ENCODE results near the gene POLG2. TPM values are rescaled to one million over a fixed set of nuclear protein-coding genes. Genes with fewer than 3 reads are reported as not detected.

Gene POLG2
- polyA plus RNA-seq, 1 donor (not counting 4 experiments of a cell fraction or from before 2014, with no cell fraction given): 14.0 TPM

GRCh38 chr17:64455993-64456885 lies 40.6 kb downstream of the POLG2 start:
- no peaks in the 10 kb centered on the region for H3K27me3 ChIP-seq (ENCODE audit: control insufficient read depth, extremely low read depth, insufficient read depth, low read length)
- DNase-seq (ENCODE audit: low read depth, low spot score) (no peak), FAIRE-seq (no peak)
- H3K4me3 ChIP-seq (ENCODE audit: control insufficient read depth in 2 of 3, extremely low read depth in 1 of 3, insufficient read depth in 2 of 3, low read depth in 1 of 3, low read length in 3 of 3): no peak overlapping the region
- H3K36me3 ChIP-seq (ENCODE audit: control insufficient read depth in 2 of 2, extremely low read depth in 1 of 2, insufficient read depth in 2 of 2, low read length in 2 of 2): no peaks in the 10 kb centered on the region
- no peaks in the 10 kb centered on the region for H3K79me2 ChIP-seq (ENCODE audit: control insufficient read depth, insufficient read depth, low read length)
- no peak for TF ChIP-seq CTCF (optimal IDR thresholded peaks at IDR 0.05 in 1 of 3, IDR thresholded peaks at IDR 0.05 in 1 of 3, conservative IDR thresholded peaks at IDR 0.05 in 1 of 3; ENCODE audit: extremely low read depth in 1 of 3, insufficient read depth in 2 of 3, low read length in 3 of 3)
- no peak for TF ChIP-seq EZH2 (IDR thresholded peaks at IDR 0.05; ENCODE audit: low read length)
- H2AFZ ChIP-seq (ENCODE audit: control insufficient read depth, low read length): no peak overlapping the region
- H3K27ac ChIP-seq (ENCODE audit: control insufficient read depth, insufficient read depth, low read length): no peak overlapping the region
- H3K4me1 ChIP-seq (ENCODE audit: control insufficient read depth, extremely low read depth, insufficient read depth, low read length): no peaks in the 10 kb centered on the region
- H3K4me2 ChIP-seq (ENCODE audit: control insufficient read depth, extremely low read depth, insufficient read depth, low read depth, low read length): no peak overlapping the region
- no peaks in the 10 kb centered on the region for H3K9me3 ChIP-seq (ENCODE audit: control insufficient read depth, low read depth, low read length)
- dilution Hi-C loops (cut with MboI; ENCODE audit: extremely low pct_ligation_motif_present, low sequenced_read_pairs): no loop called here
- H3K9me1 ChIP-seq (ENCODE audit: control insufficient read depth, extremely low read depth, insufficient read depth, low read length): no peaks in the 10 kb centered on the region
- no peaks in the 10 kb centered on the region for H4K20me1 ChIP-seq (ENCODE audit: control insufficient read depth, extremely low read depth, insufficient read depth, low read length)
- H3K9ac ChIP-seq (ENCODE audit: control insufficient read depth, extremely low read depth, insufficient read depth, low read length): no peak overlapping the region

GRCh38 chr17:64449545-64449944 lies 47.3 kb downstream of the POLG2 start:
- Histone ChIP-seq H3K36me3 (ENCODE audit: control insufficient read depth in 2 of 2, extremely low read depth in 1 of 2, insufficient read depth in 2 of 2, low read length in 2 of 2) (no peaks in the 10 kb centered on the region), H3K4me3 (ENCODE audit: control insufficient read depth in 2 of 3, extremely low read depth in 1 of 3, insufficient read depth in 2 of 3, low read depth in 1 of 3, low read length in 3 of 3) (no peak overlapping the region), H4K20me1 (ENCODE audit: control insufficient read depth, extremely low read depth, insufficient read depth, low read length) (no peaks in the 10 kb centered on the region), H3K4me1 (ENCODE audit: control insufficient read depth, extremely low read depth, insufficient read depth, low read length) (no peaks in the 10 kb centered on the region), H3K27me3 (ENCODE audit: control insufficient read depth, extremely low read depth, insufficient read depth, low read length) (no peaks in the 10 kb centered on the region), H3K9me3 (ENCODE audit: control insufficient read depth, low read depth, low read length) (no peaks in the 10 kb centered on the region), H3K9me1 (ENCODE audit: control insufficient read depth, extremely low read depth, insufficient read depth, low read length) (no peaks in the 10 kb centered on the region), H2AFZ (ENCODE audit: control insufficient read depth, low read length) (no peak overlapping the region), H3K79me2 (ENCODE audit: control insufficient read depth, insufficient read depth, low read length) (no peaks in the 10 kb centered on the region), H3K9ac (ENCODE audit: control insufficient read depth, extremely low read depth, insufficient read depth, low read length) (no peak overlapping the region), H3K27ac (ENCODE audit: control insufficient read depth, insufficient read depth, low read length) (no peak overlapping the region), H3K4me2 (ENCODE audit: control insufficient read depth, extremely low read depth, insufficient read depth, low read depth, low read length) (no peak overlapping the region)
- dilution Hi-C loops (cut with MboI; ENCODE audit: extremely low pct_ligation_motif_present, low sequenced_read_pairs): no loop called here
- FAIRE-seq (no peak), DNase-seq (ENCODE audit: low read depth, low spot score) (no peak)
- TF ChIP-seq EZH2 (IDR thresholded peaks at IDR 0.05; ENCODE audit: low read length) (no peak), CTCF (optimal IDR thresholded peaks at IDR 0.05 in 1 of 3, IDR thresholded peaks at IDR 0.05 in 1 of 3, conservative IDR thresholded peaks at IDR 0.05 in 1 of 3; ENCODE audit: extremely low read depth in 1 of 3, insufficient read depth in 2 of 3, low read length in 3 of 3) (no peak)

All from keratinocyte (primary cell).